HG03064 (cell line): ENCODE data around the gene CDKN2B-AS1.

Experiments used
- ATAC-seq: cut with Tn5 transposase; IDR thresholded peaks from one replicate; pipeline ENCODE4 v1.9.1; 2021; ENCODE audit warnings: low read depth; ENCODE audit not compliant: unreplicated experiment

CDKN2B-AS1 gene

DNA sequence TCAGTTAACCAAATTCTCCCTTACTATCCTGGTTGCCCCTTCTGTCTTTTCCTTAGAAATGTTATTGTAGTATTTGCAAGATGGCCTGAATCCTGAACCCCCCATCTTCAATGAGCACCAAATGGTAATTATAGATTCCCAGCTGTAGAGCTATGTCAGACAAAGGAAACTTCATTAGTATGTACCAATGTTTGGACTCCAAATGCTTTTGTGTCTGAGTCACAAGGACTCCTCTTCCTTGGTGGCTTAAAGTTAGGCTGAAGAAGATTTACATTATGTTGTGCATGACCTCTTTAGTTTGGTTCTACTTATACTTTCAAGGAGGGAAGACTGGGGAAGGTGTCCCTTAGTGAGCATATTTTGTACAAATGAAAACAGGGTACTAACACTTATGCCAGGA lies 120.4 kb downstream of the CDKN2B-AS1 start:
- ATAC-seq = no peak

DNA sequence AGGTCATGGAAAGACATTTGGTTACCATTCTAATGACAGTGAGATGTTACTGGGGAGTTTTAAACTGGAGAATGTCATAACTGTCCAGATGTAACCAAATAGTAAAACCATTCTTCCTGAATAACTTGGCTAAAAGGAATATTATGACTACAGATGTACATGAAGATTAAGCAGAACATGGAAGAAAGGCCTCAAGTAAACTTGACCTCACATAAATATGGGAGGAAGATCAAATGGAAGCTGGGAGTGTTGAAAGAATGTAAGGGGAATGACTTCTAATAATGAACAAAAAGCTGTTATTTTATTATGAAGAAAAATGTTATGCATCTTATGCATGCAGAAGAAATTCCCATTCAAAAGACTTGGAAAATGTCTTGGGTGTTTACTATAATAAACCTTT lies 122.2 kb downstream of the CDKN2B-AS1 start:
- ATAC-seq = no peak

DNA sequence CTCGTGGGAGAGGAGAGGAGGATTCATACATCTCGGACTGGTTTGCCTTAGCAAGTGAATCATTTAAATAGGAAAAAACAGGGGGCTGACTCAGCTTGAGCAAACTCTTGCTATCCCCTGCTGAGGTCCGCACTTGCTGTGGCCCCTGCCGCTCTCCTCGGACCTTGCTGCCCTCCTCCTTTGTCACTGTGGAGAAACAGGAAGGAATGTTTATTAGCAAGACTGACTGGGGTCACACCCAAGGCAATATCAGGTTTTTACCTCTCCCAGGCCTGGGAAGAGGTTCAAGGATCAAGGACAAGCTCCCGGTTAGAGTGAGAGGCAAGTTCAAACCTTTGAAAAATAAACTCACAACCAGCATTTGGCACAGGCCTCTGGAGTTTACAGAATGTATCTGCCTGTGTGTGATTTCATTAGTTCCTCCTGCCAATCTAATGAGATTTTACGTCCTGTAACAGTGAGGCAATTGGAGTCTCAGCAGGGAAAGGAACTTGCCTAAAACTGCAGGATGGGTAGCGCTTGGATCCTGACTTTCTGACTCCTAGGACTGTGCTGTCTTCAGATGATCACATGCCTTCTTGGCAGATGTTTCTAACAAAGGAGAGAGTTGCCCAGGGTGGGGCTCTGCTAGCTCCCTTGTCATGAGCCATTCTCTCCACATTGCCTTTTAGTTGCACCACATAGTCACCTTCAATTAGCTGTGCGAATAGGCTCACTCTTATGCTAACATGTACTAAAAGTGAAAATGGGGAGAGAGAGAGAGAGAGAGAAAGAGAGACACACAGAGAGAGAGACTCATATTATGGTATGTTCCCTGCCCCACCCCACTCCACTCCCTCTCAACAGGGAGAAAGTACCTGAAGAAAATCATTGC lies 123.2 kb downstream of the CDKN2B-AS1 start:
- no peak for ATAC-seq

DNA sequence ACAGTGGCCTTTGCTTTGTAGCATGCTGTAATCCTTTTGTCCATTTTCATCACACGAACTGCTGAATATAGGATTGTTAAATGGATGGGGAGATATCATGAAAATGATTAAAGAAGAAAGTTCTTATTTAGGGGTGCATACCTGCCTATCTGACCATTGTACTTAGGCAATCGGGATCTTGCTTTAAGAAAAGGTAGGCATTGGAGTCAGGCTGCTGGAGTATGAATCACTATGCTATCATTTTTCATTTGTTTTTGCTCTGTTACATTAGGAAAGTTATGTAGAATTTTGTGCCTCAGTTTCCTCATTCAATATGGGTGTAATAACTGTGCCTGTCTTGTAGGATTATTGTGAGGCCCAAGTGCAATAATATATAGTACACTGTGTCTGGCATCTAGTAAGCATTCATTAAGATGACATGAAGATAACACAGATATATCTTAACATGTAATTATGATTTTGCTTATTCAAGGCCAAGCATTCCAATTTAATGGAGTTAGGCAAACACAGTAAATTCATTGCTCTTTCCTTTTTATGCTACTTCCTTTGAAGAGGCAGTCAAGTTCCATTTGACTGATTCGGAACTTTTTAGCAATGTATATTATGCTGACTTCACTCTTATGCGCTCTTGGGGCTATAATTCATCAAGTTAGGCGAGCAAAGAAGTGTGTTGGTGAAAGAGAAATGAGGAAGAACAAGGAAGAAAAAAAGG lies 124.4 kb downstream of the CDKN2B-AS1 start:
- no peak for ATAC-seq

DNA sequence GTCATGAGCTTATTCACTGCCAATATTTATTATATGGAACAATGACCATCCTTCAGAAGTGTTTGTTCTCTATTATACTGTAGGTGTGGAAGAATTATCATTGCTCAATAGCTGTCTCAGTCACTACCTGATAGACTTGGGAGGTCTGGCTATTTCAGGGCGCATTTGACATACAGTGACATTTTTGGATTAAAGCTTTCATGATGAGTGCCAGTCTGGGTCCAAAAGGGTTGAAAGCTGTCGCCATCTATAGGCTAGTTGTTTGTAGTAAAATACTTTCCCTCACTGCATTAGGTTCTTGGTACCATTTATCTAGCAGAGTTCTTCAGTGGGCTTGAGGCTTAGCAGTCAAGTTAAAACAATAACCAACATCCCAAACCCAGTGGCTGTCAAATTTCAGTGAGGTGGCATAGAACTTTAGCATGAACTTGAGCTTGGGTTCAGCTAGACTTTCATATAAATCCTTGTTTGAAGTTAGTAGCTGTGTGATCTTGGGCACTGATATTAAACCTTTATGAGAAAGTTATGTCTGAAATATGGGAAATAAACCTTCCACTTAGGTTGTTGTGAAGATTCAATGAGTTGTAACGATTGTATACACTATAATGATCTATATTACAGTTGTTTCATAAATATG lies 125.0 kb downstream of the CDKN2B-AS1 start:
- no peak for ATAC-seq

DNA sequence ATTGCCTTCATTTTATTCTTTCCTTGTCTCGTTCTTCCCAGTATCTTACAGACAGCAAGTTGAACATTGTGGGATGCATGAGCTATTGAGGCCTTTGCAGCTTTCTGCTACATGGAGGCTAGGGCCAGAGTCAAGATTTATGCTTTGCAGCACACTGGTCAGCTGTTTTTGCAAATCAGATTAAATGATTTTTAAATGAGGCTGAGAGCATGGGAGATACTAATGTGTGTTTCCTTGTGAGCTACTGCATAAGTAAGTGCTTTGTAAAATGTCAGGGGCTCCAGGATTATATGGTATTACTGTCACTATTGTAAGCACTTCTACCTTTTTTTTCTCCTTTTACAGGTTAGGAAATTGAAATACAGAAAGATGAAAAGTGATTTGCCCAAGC lies 125.6 kb downstream of the CDKN2B-AS1 start:
- no peak for ATAC-seq

DNA sequence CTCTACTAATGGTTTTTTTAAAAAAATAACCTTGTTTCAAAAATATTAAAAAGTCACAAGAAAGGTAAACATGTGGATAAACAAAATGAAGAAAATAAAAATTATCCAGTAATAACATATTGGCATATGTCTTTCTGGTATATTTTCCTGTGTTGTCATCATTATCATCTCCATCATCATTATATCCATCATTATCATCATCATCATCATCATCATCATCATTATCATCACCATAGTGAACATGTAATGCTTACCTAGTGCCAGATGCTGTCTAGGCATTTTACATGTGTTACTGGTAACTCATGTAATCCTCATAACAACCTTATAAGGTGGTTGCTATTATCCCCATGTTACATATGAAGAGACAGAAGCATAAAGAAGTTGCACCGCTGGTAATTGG lies 126.0 kb downstream of the CDKN2B-AS1 start:
- ATAC-seq = no peak

DNA sequence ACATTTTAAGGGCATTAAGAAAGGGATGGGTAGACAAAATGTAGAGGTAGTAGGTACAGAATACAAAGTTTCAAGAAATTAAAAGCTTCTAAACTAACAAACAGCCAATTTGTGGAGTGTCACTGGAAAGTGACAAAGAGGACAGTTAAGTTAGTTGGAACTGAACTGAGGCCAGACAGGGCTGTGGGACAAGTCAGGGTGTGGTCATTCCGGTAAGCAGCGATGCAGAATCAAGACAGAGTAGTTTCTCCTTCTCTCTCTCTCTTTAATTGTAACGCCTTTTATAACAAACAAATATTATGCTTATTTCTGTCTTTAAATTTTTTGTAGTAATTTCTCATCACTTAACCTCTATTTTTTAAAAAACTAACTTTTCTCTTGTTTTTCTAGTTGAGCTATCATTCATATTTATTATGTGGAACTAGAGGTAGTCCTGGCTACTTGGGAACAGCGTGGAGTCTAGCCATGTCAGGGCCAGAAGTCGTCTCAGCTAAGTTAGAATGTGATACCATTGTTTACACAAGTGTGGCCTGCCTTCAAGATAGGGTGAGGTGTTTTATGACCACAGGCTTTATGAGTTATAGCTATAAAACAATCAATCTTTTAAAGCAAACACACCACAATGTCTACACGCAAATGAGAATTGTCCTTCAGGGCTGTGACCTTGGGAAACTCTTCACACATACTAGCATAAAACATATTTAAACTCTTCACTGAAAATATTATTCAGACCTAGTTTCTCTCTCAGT lies 129.8 kb downstream of the CDKN2B-AS1 start:
- no peak for ATAC-seq

DNA sequence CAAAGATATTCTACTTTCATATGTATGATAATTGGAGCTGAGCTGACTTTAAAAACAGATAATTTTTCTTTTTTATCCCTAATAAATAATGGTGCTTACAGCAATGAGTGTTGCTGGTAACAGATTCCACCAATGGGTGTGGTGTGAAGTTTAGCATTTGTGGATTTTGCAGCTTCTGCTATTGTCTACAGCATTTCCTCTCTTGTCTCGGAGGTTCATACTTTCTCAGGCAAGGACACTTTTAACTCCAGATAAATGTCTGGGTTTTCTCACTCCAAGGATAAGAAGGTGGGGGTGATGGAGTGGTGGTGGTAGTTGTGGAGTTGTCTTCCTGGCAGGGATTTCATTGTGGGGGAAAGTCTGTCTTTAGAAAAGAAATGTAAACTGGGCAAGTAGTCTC lies 134.5 kb downstream of the CDKN2B-AS1 start:
- ATAC-seq = no peak

DNA sequence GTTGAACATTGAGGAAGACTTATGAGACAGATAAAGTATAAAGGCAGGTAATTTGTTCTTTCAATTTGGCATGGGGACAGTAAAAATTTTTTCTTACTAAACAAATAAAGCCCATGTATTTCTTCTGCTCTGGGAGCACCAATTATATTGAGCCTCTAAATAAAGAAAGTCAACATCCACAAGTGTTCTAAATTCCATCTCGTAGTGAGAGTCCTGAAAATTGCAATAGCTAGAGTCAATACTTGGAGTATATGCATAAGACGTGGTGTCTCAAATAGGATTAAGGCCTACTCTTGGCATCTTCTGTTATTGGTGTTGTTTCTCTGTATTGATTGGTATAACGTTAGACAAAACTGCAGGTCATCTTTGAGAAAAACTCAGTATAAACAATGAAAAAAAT lies 135.0 kb downstream of the CDKN2B-AS1 start:
- ATAC-seq = no peak

DNA sequence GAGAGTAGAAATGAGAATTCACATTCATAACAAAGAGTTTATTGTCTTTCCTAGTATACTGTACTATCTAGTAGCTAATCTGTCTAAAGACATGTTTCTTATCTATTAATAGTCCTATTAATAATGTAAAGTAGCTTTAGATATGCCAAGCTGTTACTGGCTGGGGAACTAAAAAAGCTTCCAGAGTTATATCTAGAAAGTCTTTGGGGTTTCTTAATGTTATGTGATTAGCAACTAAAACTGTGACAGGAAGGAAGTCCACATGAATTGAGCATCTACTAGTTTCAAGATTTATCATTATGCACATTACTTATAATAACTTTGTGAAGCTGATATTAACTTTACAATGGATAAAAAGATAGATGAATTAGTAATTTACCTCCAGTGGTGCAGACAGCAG lies 137.2 kb downstream of the CDKN2B-AS1 start:
- no peak for ATAC-seq

DNA sequence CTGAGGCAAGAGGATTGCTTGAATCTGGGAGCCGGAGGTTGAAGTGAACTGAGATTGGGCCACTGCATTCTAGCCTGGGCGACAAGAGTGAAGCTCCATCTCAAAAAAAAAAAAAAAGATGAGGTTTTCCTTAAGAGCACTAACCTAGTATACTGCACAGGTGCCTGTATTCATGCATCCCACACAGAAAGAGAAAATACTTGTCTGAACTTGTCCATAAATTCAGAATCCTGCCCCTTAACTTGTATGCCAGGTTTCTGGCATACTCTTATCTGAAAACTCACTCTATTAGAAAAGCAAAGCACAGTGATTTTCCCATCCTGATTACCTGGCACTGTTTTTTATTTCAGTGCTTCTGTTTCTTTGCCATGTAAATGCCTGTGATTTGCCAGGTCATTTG lies 139.8 kb downstream of the CDKN2B-AS1 start:
- ATAC-seq = no peak

DNA sequence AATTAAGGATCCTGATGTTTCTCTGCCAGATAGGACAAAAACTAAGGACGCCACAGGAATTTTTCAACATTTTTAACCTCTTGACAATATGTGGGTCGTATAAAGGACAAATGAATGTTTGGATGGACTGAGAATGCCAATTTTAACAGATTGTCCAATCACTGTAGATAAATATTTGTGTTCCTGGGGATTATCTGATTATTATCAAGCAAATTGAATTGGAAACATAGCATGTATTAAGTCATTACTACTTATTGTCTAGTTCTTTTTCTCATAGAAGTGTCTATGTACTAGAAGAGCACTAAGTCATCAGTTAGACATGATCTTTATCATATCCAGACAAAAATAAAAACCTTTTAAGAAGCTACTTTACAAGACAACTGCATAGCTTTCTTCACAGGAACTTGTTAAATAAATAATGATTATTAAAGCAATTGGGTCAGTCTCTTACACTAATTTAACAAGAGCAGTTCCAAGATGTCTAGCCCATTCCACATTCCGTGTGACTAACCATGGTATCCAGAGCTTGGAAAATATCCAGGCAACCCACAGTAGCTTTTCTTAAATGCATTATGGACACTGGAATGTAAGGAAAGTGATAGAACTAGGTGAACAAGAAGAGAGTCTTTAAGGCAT lies 142.0 kb downstream of the CDKN2B-AS1 start:
- no peak for ATAC-seq

DNA sequence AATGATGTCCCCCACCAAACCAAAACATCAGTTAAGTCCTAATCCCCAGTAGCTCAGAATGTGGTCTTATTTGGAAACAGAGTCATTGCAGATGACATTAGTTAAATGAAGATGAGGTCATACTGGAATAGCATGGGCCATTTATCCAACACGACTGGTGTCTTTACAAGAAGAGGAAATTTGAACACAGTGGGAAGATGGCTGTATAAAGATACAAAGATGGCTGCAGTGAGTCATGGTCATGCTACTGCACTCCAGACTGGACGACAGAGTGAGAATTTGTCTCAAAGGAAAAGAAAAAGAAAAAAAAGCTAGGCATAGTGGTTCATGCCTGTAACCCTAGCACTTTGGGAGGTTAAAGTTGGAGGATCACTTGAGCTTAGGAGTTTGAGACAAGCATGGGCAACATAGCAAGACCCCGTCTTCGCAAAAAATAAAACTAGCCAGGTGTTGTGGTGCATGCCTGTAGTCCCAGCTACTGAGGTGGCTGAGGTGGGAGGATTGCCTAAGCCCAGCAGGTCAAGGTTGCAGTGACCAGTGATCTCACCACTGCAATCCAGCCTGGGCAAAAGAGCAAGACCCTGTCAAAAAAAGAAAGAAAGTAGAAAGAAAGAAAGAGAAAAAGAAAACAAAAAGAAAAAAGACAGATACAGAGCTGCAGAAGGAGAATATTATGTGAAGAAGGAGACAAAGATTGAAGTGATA lies 144.5 kb downstream of the CDKN2B-AS1 start:
- no peak for ATAC-seq

DNA sequence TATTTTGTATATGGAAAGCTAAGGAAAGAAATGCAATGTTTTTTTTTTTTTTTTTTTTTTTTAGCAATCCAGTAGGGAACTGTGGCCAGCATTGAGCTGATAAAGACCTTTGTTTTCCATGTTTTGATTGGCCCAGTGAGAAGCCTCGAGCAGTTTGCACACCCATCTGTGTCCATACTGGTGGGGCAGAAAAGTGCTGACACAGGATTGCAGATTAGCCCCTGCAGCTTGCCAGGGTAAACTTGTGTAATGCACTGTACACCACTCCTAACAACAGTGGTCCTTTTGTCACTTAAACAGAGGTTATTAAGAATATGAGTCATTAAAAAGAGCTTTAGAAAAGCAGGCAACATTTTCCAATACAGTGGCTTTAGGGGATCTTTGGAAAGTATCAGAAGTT lies 147.3 kb downstream of the CDKN2B-AS1 start:
- ATAC-seq = no peak

DNA sequence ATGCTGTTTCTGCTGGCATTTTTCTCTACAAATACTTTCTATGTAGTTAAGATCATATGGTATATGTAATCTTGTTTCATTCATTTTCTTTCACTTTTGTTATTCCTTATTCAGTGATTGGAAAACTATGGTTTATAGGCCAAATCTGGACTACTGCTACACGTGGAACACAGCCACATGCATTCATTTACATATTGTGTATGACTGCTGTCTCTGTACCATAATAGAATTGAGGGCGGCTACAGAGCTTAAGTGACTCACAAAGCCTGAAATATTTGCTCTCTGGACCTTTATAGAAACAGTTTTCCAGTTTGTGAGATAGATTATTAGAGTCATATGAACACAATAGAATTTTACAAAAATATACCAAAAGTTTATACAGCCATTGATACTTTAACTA lies 148.1 kb downstream of the CDKN2B-AS1 start:
- no peak for ATAC-seq

DNA sequence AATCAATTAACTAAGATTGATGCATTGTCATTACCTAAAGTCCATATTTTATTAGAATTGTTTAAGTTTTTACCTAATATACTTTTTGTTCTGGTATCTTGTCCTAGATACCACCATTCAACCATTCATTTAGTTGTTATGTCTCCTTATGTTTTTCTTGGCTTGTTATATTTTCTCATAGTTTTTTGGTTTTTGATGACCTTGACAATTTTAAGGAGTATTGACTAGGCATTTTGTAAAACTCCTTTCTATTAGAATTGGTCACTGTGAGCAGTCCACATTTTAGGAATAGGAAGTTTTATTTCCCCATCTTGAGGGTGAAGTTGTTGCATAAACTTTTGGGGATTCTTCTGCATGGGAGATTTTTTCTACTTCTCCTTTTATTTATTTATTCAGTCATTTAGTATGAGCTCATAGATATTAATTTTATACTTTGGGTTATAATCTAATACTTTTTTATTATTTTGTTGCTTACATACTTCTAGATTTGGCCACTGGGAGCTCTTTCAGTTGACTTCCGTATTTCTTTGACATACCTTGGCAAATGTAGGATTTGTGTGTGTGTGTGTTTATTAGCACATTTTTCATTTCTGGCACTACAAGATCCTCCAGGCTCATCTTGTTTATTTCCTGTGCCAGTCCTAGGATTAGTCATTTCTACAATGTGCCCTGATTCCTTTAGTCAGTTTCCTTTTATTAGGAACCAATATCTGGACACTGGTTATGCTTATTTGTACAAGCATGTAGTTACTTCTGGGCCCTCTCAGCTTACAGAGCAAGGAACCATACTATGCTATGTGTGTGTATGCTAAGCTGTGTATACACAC lies 149.4 kb downstream of the CDKN2B-AS1 start:
- ATAC-seq = no peak

DNA sequence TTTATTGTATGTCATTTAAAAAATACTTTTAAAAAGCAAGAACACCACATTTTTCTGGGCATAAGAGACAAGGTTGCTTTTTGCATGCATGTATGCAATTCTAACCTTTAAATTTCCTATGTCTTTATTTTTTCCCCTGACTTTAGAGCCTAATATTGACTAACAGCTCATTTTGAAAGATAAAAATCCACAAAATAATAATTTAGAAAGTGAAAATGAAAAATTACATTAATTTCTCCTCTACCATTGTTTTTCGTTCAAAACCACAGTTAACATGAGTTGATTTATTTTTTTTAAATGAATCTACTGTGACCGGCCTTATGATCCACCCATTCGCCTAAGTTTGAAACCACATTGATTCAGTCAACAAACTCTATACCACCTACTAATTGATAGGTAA lies 152.0 kb downstream of the CDKN2B-AS1 start:
- ATAC-seq = no peak
